MM.1S (cell line): ENCODE results near the gene FXYD7.
"Not testable (repeated sequence)": the region's sequence is repeated elsewhere in the genome, so short reads cannot be mapped to it uniquely, and the experiment has no call there.

Source experiments
- DNase-seq: peaks from one replicate; pipeline ENCODE4 v3.0.0-alpha.2; 2015
- H2AFZ ChIP-seq: fragments of 300-600 bp; sonication (generic); 2 replicates; pipeline ENCODE4 v1.6.0; 2016; ENCODE audit warnings: antibody characterized with exemption, low read length
- H3F3A ChIP-seq: fragments of 300-600 bp; sonication (generic); 2 replicates; pipeline ENCODE4 v1.6.1; 2016; ENCODE audit warnings: mild to moderate bottlenecking, antibody characterized with exemption, low read length, moderate library complexity, mixed read lengths; ENCODE audit not compliant: insufficient read depth
- H3K27ac ChIP-seq: fragments of 300-600 bp; sonication (generic); 2 replicates; pipeline ENCODE4 v1.5.1; 2016; ENCODE audit warnings: mild to moderate bottlenecking, low read length
- H3K27me3 ChIP-seq: fragments of 300-600 bp; sonication (generic); replicated peaks from 2 replicates; pipeline ENCODE4 v1.6.0; 2016; ENCODE audit warnings: low read length; ENCODE audit not compliant: insufficient read depth
- H3K36me3 ChIP-seq: fragments of 300-600 bp; sonication (generic); replicated peaks from 2 replicates; pipeline ENCODE4 v1.6.1; 2016; ENCODE audit warnings: mild to moderate bottlenecking, low read length, mixed read lengths; ENCODE audit not compliant: insufficient read depth
- H3K4me1 ChIP-seq: fragments of 300-600 bp; sonication (generic); 2 replicates; pipeline ENCODE4 v1.6.1; 2016; ENCODE audit warnings: low read length, mixed read lengths
- H3K4me2 ChIP-seq: fragments of 300-600 bp; sonication (generic); 2 replicates; pipeline ENCODE4 v1.6.0; 2016; ENCODE audit warnings: low read depth, low read length
- H3K4me3 ChIP-seq: fragments of 300-600 bp; sonication (generic); 2 replicates; pipeline ENCODE4 v1.5.1; 2016; ENCODE audit warnings: low read length, mixed read lengths
- H3K79me2 ChIP-seq: fragments of 300-600 bp; sonication (generic); 2 replicates; pipeline ENCODE4 v1.6.1; 2016; ENCODE audit warnings: mixed run types, low read length, mixed read lengths
- H3K9ac ChIP-seq: fragments of 300-600 bp; sonication (generic); 2 replicates; pipeline ENCODE4 v1.6.1; 2016; ENCODE audit warnings: low read length, mixed read lengths
- H3K9me2 ChIP-seq: fragments of 300-600 bp; sonication (generic); replicated peaks from 2 replicates; pipeline ENCODE4 v1.6.1; 2016; ENCODE audit warnings: mild to moderate bottlenecking, low read length, mixed read lengths; ENCODE audit not compliant: insufficient read depth
- H3K9me3 ChIP-seq: fragments of 300-600 bp; sonication (generic); replicated peaks from 2 replicates; pipeline ENCODE4 v1.6.1; 2016; ENCODE audit warnings: mild to moderate bottlenecking, low read length, mixed read lengths; ENCODE audit not compliant: insufficient read depth
- H4K20me1 ChIP-seq: fragments of 300-600 bp; sonication (generic); 2 replicates; pipeline ENCODE4 v1.6.1; 2016; ENCODE audit warnings: mild to moderate bottlenecking, low read length, moderate library complexity, mixed read lengths; ENCODE audit not compliant: insufficient read depth
- CTCF ChIP-seq: fragments of 300-600 bp; sonication (generic); IDR thresholded peaks from 2 replicates; pipeline ENCODE4 v1.5.1; 2016; ENCODE audit warnings: antibody characterized with exemption, low read length, mixed read lengths
- EZH2 ChIP-seq: fragments of 300-600 bp; sonication (generic); optimal IDR thresholded peaks from 2 replicates; pipeline ENCODE3; 2017; ENCODE audit warnings: low read depth, mild to moderate bottlenecking, antibody characterized with exemption, low read length, mixed read lengths
- EZH2phosphoT487 ChIP-seq: fragments of 300-600 bp; sonication (generic); IDR thresholded peaks from 2 replicates; pipeline ENCODE4 v1.6.1; 2018; ENCODE audit warnings: antibody characterized with exemption, low read length

Gene FXYD7

DNA sequence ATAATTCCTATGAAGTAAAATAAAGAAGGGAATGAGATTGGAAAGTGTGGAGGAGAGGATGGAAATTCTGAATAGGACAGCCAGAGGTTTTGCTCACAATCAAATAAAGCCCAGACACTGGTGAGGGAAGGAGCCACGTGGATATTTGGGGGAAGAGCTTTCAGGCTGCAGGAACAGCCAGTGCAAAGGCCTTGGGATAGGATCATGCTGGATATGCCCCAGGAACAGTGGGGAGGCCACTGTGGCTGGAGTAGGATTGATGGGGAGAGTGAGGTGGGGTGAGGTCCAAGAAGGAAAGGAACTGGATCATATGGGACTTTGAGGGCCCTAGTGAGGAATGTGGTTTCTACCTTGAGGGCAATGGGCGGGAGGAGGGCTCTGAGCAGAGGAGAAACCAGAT lies 7.4 kb downstream of the FXYD7 start:
- DNase-seq: no peak
- no peak for TF ChIP-seq CTCF
- TF ChIP-seq EZH2phosphoT487: no peak
- TF ChIP-seq EZH2: no peak

GRCh38 chr19:35151273-35152065 lies 8.4 kb downstream of the FXYD7 start:
- no peaks in the 10 kb centered on the region for H4K20me1 ChIP-seq
- no peak overlapping the region for H3K4me3 ChIP-seq
- DNase-seq: no peak
- H3K9ac ChIP-seq: no peak overlapping the region
- no peak overlapping the region for H3K4me2 ChIP-seq
- H3K36me3 ChIP-seq: no peaks in the 10 kb centered on the region
- no peaks in the 10 kb centered on the region for H3K9me3 ChIP-seq
- no peaks in the 10 kb centered on the region for H3K27me3 ChIP-seq
- H3F3A ChIP-seq: no peaks in the 10 kb centered on the region
- no peak overlapping the region for H3K27ac ChIP-seq
- peaks cover 26% of the 10 kb centered on the region for H3K79me2 ChIP-seq
- no peak overlapping the region for H2AFZ ChIP-seq
- H3K9me2 ChIP-seq: no peaks in the 10 kb centered on the region
- H3K4me1 ChIP-seq: peaks cover 11% of the 10 kb centered on the region
- no peak for TF ChIP-seq EZH2phosphoT487
- no peak for TF ChIP-seq CTCF

More for the DNA sequence above, 7.4 kb downstream of the FXYD7 start:
- peaks cover 2% of the 10 kb centered on the region for H3K27me3 ChIP-seq
- H3K9ac ChIP-seq: no peak overlapping the region
- no peak overlapping the region for H2AFZ ChIP-seq
- H3K4me2 ChIP-seq: no peak overlapping the region
- peaks cover 4% of the 10 kb centered on the region; the same call in 1 of the 2 replicates for H3K4me1 ChIP-seq
- H4K20me1 ChIP-seq: no peaks in the 10 kb centered on the region
- H3F3A ChIP-seq: no peaks in the 10 kb centered on the region
- H3K27ac ChIP-seq: no peak overlapping the region
- H3K4me3 ChIP-seq: no peak overlapping the region
- H3K9me2 ChIP-seq: no peaks in the 10 kb centered on the region
- H3K9me3 ChIP-seq: no peaks in the 10 kb centered on the region
- H3K36me3 ChIP-seq: no peaks in the 10 kb centered on the region
- H3K79me2 ChIP-seq: peaks cover 16% of the 10 kb centered on the region

GRCh38 chr19:35153129-35153522 lies 10.1 kb downstream of the FXYD7 start:
- not testable (repeated sequence) for H3K27me3 ChIP-seq, H4K20me1 ChIP-seq, H3K9ac ChIP-seq, DNase-seq, H3K9me2 ChIP-seq, H3K9me3 ChIP-seq, H3K4me3 ChIP-seq, H2AFZ ChIP-seq, H3K36me3 ChIP-seq, H3K27ac ChIP-seq, H3F3A ChIP-seq
- Histone ChIP-seq H3K4me1 (peaks cover 11% of the 10 kb centered on the region), H3K79me2 (peaks cover 42% of the 10 kb centered on the region), H3K4me2 (peak overlapping the region; percentile 100; the same call in 1 of the 2 replicates)
